NB4 (cell line): ENCODE results near the gene CEP290.
"Not testable (repeated sequence)": the region's sequence is repeated elsewhere in the genome, so short reads cannot be mapped to it uniquely, and the experiment has no call there.

Source experiments
- DNase-seq: peaks from one replicate; pipeline ENCODE4 v3.0.0; 2010; ENCODE audit warnings: low read depth
- H3K4me3 ChIP-seq: one replicate; pipeline ENCODE4 v1.5.1; 2011; ENCODE audit warnings: mild to moderate bottlenecking, low read depth, low read length, moderate library complexity
- CTCF ChIP-seq: IDR thresholded peaks from one replicate; pipeline ENCODE4 v1.5.1; 2012; ENCODE audit warnings: low read depth, low read length
- MAX ChIP-seq: IDR thresholded peaks from 2 replicates; pipeline ENCODE4 v1.6.1; 2011; ENCODE audit warnings: low read depth, low read length
- MYC ChIP-seq: IDR thresholded peaks from 2 replicates; pipeline ENCODE4 v1.6.1; 2011; ENCODE audit warnings: low read depth, low read length
- POLR2A ChIP-seq: IDR thresholded peaks from 2 replicates; pipeline ENCODE4 v1.6.1; 2011; ENCODE audit warnings: mild to moderate bottlenecking; ENCODE audit not compliant: insufficient read length; ENCODE audit errors: extremely low read depth

Gene CEP290

GRCh38 chr12:88141425-88141773, 489 bp downstream of the CEP290 start:
- DNase-seq: no peak
- TF ChIP-seq MYC (no peak), MAX (no peak), POLR2A (no peak)
- peak overlapping the region; percentile 94 for H3K4me3 ChIP-seq

- H3K4me3 ChIP-seq, DNase-seq: not testable (repeated sequence)
Measured at GRCh38 chr12:88139711-88140110, 2.2 kb downstream of the CEP290 start.

GRCh38 chr12:88133181-88133580, 8.7 kb downstream of the CEP290 start:
- not testable (repeated sequence) for DNase-seq, H3K4me3 ChIP-seq

- DNase-seq: no peak
- TF ChIP-seq POLR2A (no peak), CTCF (no peak), MAX (no peak), MYC (no peak)
- no peak overlapping the region for H3K4me3 ChIP-seq
Measured at GRCh38 chr12:88132392-88132791, 9.5 kb downstream of the CEP290 start.

GRCh38 chr12:88127855-88128254, 14.0 kb downstream of the CEP290 start:
- no peak overlapping the region for H3K4me3 ChIP-seq
- TF ChIP-seq POLR2A (no peak), MYC (no peak), CTCF (no peak), MAX (no peak)
- DNase-seq: no peak

GRCh38 chr12:88127099-88127498, 14.8 kb downstream of the CEP290 start:
- TF ChIP-seq MAX (no peak), POLR2A (no peak), MYC (no peak), CTCF (no peak)
- no peak for DNase-seq
- H3K4me3 ChIP-seq: no peak overlapping the region

- DNase-seq: no peak
- no peak for TF ChIP-seq POLR2A
- no peak for TF ChIP-seq MAX
- TF ChIP-seq CTCF: no peak
- no peak for TF ChIP-seq MYC
- no peak overlapping the region for H3K4me3 ChIP-seq
Measured at GRCh38 chr12:88122666-88123065, 19.2 kb downstream of the CEP290 start.

- DNase-seq: no peak
- no peak overlapping the region for H3K4me3 ChIP-seq
Measured at GRCh38 chr12:88113871-88114270, 28.0 kb downstream of the CEP290 start.

More at GRCh38 chr12:88113871-88114270, 28.0 kb downstream of the CEP290 start:
- TF ChIP-seq MAX: no peak
- TF ChIP-seq MYC: no peak
- TF ChIP-seq CTCF: no peak
- TF ChIP-seq POLR2A: no peak
